ENCODE results near the gene PATJ.

Gene PATJ

GRCh38 chr1:62062087-62062486 is 319.8 kb downstream of the PATJ start:
- DNase-seq = no peak

GRCh38 chr1:62064829-62065407 is 322.6 kb downstream of the PATJ start:
- DNase-seq = no peak

- no peak for DNase-seq
Observed at GRCh38 chr1:62066713-62067112, 324.4 kb downstream of the PATJ start.

- DNase-seq = no peak
Observed at GRCh38 chr1:62068416-62068843, 326.1 kb downstream of the PATJ start.

- no peak for DNase-seq
Observed at GRCh38 chr1:62068978-62069377, 326.7 kb downstream of the PATJ start.

GRCh38 chr1:62070384-62071011 is 328.2 kb downstream of the PATJ start:
- no peak for DNase-seq

- DNase-seq = no peak
Observed at GRCh38 chr1:62071695-62072094, 329.4 kb downstream of the PATJ start.

- no peak for DNase-seq
Observed at GRCh38 chr1:62076286-62076685, 334.0 kb downstream of the PATJ start.

- no peak for DNase-seq
Observed at GRCh38 chr1:62077821-62078220, 335.5 kb downstream of the PATJ start.

- peak; percentile 33 for DNase-seq
Observed at GRCh38 chr1:62082456-62083363, 340.4 kb downstream of the PATJ start.

- DNase-seq = no peak
Observed at GRCh38 chr1:62084310-62084890, 342.1 kb downstream of the PATJ start.

- no peak for DNase-seq
Observed at GRCh38 chr1:62088439-62088838, 346.2 kb downstream of the PATJ start.

- DNase-seq = no peak
Observed at GRCh38 chr1:62089570-62089969, 347.3 kb downstream of the PATJ start.

- no peak for DNase-seq
Observed at GRCh38 chr1:62090016-62090415, 347.7 kb downstream of the PATJ start.

- DNase-seq = no peak
Observed at GRCh38 chr1:62092110-62092509, 349.8 kb downstream of the PATJ start.

GRCh38 chr1:62093261-62093660 is 351.0 kb downstream of the PATJ start:
- DNase-seq = no peak

GRCh38 chr1:62097464-62097863 is 355.2 kb downstream of the PATJ start:
- DNase-seq = no peak

GRCh38 chr1:62100442-62100841 is 358.2 kb downstream of the PATJ start:
- no peak for DNase-seq

GRCh38 chr1:62103846-62104245 is 361.6 kb downstream of the PATJ start:
- no peak for DNase-seq

- no peak for DNase-seq
Observed at GRCh38 chr1:62107923-62108322, 365.6 kb downstream of the PATJ start.

GRCh38 chr1:62109124-62109523 is 366.8 kb downstream of the PATJ start:
- DNase-seq = no peak

GRCh38 chr1:62110198-62110817 is 368.0 kb downstream of the PATJ start:
- no peak for DNase-seq

GRCh38 chr1:62111084-62111483 is 368.8 kb downstream of the PATJ start:
- DNase-seq = no peak
